Measurements from ENCODE around the gene QSOX2.
A peak's percentile ranks its signal among the peaks of the same experiment; 100 is the strongest.
"Not testable (repeated sequence)": the region's sequence is repeated elsewhere in the genome, so short reads cannot be mapped to it uniquely, and the experiment has no call there.

Gene QSOX2

GRCh38 chr9:136267261-136268111 is 21.9 kb upstream of the QSOX2 start:
- DNase-seq (ENCODE audit: low read depth), result peak; percentile 80
- TF ChIP-seq CTCF (conservative IDR thresholded peaks at IDR 0.05; ENCODE audit: low read length), result peak; percentile 38
- H3K4me3 ChIP-seq (ENCODE audit: low read length), result peak overlapping the region; percentile 65

- not testable (repeated sequence) for H3K4me3 ChIP-seq (ENCODE audit: low read length); DNase-seq (ENCODE audit: low read depth)
Observed at GRCh38 chr9:136266641-136267040, 21.0 kb upstream of the QSOX2 start.

- no peak for DNase-seq (ENCODE audit: low read depth)
- TF ChIP-seq CTCF (conservative IDR thresholded peaks at IDR 0.05; ENCODE audit: low read length), result no peak
- no peak overlapping the region for H3K4me3 ChIP-seq (ENCODE audit: low read length)
Observed at GRCh38 chr9:136265561-136266355, 20.1 kb upstream of the QSOX2 start.

GRCh38 chr9:136264441-136265405 is 19.1 kb upstream of the QSOX2 start:
- no peak for DNase-seq (ENCODE audit: low read depth)
- no peak overlapping the region for H3K4me3 ChIP-seq (ENCODE audit: low read length)
- no peak for TF ChIP-seq CTCF (conservative IDR thresholded peaks at IDR 0.05; ENCODE audit: low read length)

- no peak for TF ChIP-seq CTCF (conservative IDR thresholded peaks at IDR 0.05; ENCODE audit: low read length)
- DNase-seq (ENCODE audit: low read depth), result no peak
- no peak overlapping the region for H3K4me3 ChIP-seq (ENCODE audit: low read length)
Observed at GRCh38 chr9:136264031-136264430, 18.4 kb upstream of the QSOX2 start.

- no peak for DNase-seq (ENCODE audit: low read depth)
- TF ChIP-seq CTCF (conservative IDR thresholded peaks at IDR 0.05; ENCODE audit: low read length), result no peak
- no peak overlapping the region for H3K4me3 ChIP-seq (ENCODE audit: low read length)
Observed at GRCh38 chr9:136262671-136263178, 17.1 kb upstream of the QSOX2 start.
